NT2/D1 (cell line): Measurements from ENCODE around the gene B3GAT2.

Experiments
- DNase-seq: peaks from one replicate; pipeline ENCODE4 v3.0.0-alpha.2; 2011; ENCODE audit warnings: low read depth, low spot score
- H3K27me3 ChIP-seq: 2 replicates; pipeline ENCODE4 v1.6.0; 2011; ENCODE audit warnings: mild to moderate bottlenecking; ENCODE audit not compliant: insufficient read length, insufficient read depth
- H3K36me3 ChIP-seq: 2 replicates; pipeline ENCODE4 v1.6.1; 2011; ENCODE audit warnings: mild to moderate bottlenecking, low read length, mixed read lengths; ENCODE audit not compliant: insufficient read depth, insufficient read length
- H3K4me1 ChIP-seq: 2 replicates; pipeline ENCODE4 v1.5.1; 2011; ENCODE audit not compliant: insufficient read depth, insufficient read length
- H3K4me3 ChIP-seq: 2 replicates; pipeline ENCODE4 v1.5.1; 2011; ENCODE audit warnings: low read depth; ENCODE audit not compliant: insufficient read length
- H3K9ac ChIP-seq: 2 replicates; pipeline ENCODE4 v1.6.0; 2011; ENCODE audit warnings: low read depth; ENCODE audit not compliant: insufficient read length
- H3K9me3 ChIP-seq: 2 replicates; pipeline ENCODE4 v1.5.1; 2011; ENCODE audit warnings: mild to moderate bottlenecking, low read length; ENCODE audit not compliant: insufficient read depth
- SUZ12 ChIP-seq: IDR thresholded peaks from 2 replicates; pipeline ENCODE4 v1.6.1; 2011; ENCODE audit not compliant: insufficient read length, insufficient read depth; ENCODE audit errors: extremely low read depth
- YY1 ChIP-seq: IDR thresholded peaks from 2 replicates; pipeline ENCODE4 v1.6.1; 2011; ENCODE audit not compliant: insufficient read length, insufficient read depth
- ZNF274 ChIP-seq: IDR thresholded peaks from 2 replicates; pipeline ENCODE4 v1.6.1; 2011; ENCODE audit warnings: mild to moderate bottlenecking, low read depth, low read length

The B3GAT2 gene

DNA sequence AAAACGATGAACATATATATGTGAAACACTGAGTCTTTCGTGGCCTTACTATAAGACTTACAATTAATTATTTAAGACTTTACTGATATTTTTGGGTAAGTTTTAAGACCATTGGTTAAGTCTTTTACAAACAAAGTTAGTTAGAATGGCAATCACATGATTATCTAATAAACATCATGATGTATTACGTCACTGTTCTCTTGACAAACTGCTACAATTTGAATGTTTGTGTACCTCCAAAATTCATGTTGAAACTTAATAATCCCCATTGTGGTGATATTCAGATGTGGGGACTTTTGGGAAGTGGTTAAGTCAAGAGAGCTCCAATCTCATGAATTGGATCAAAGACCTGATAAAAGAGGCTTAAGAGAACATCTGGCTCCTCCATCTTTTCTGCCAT, 25.9 kb upstream of the B3GAT2 start:
- H3K36me3 ChIP-seq = no peaks in the 10 kb centered on the region

DNA sequence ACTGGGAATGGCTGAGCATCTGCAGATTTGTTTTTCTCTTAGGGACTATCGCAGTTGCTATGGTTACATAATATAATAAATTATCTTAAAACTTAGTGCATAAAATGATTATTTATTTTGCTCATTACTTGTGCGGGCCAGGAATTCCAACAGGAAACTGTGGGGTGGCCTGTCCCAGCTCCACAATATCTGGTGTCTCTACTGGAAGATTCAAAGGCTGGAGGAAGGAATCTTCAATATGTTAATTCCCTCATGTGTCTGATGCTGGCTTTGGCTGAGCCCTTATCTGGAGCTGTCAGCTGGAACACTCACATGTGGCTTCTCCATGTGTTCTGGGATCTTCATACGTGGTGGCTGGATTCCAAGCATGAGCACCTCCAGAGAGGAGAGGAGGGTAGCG, 23.9 kb upstream of the B3GAT2 start:
- TF ChIP-seq ZNF274 (no peak), SUZ12 (no peak), YY1 (no peak)
- H3K9ac ChIP-seq = no peak overlapping the region
- H3K4me3 ChIP-seq = no peak overlapping the region
- no peaks in the 10 kb centered on the region for H3K36me3 ChIP-seq
- no peak for DNase-seq
- no peaks in the 10 kb centered on the region for H3K9me3 ChIP-seq
- H3K27me3 ChIP-seq = no peaks in the 10 kb centered on the region
- H3K4me1 ChIP-seq = no peaks in the 10 kb centered on the region

More for the DNA sequence above, 25.9 kb upstream of the B3GAT2 start:
- Histone ChIP-seq H3K27me3 (no peaks in the 10 kb centered on the region), H3K9ac (no peak overlapping the region), H3K4me3 (no peak overlapping the region), H3K9me3 (no peaks in the 10 kb centered on the region), H3K4me1 (no peaks in the 10 kb centered on the region)
- TF ChIP-seq SUZ12 (no peak), YY1 (no peak), ZNF274 (no peak)
- DNase-seq = no peak

DNA sequence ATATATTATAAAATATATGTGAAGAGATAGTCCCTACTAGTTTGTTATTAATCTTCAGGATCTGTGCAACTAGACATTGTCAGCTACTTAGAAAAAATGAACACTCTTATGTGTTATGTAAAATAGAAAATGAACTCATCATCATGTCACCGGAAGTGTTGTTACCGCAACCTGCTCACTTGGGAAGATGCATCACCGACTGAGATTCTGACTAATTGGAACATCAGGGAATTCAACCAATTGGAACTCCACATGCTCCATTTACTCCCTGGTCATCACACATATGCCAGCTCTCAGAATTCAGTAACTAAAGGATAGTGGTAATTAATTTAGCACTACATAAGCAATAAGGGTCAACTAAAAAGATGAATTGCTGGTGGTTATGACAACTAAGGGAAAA, 16.7 kb upstream of the B3GAT2 start:
- no peak for TF ChIP-seq ZNF274
- no peak for TF ChIP-seq SUZ12
- no peak for TF ChIP-seq YY1

DNA sequence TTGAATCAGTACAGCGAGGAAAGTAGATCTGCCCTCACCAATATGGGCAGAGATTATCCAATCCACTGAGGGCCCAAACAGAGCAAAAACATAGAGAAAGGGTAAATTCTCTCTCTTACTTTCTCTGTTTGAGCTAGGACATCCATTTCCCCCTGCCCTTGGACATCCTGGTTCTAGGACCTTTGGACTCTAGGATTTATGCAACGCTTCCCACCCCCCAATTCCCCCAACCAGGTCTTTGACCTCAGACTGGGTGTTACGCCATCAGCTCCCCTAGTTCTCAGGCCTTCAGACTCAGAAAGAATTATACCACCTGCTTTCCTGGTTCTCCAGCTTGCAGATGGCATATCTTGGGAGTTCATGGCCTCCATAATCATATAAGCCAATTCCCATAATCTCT, 10.2 kb upstream of the B3GAT2 start:
- H3K36me3 ChIP-seq = no peaks in the 10 kb centered on the region
- H3K4me3 ChIP-seq = no peak overlapping the region
- H3K9me3 ChIP-seq = no peaks in the 10 kb centered on the region
- no peaks in the 10 kb centered on the region for H3K4me1 ChIP-seq
- TF ChIP-seq YY1 (no peak), ZNF274 (no peak), SUZ12 (no peak)
- no peaks in the 10 kb centered on the region for H3K27me3 ChIP-seq
- DNase-seq = no peak
- H3K9ac ChIP-seq = no peak overlapping the region

More for the DNA sequence above, 16.7 kb upstream of the B3GAT2 start:
- Histone ChIP-seq H3K27me3 (no peaks in the 10 kb centered on the region), H3K9me3 (no peaks in the 10 kb centered on the region; the same call in 1 of the 2 replicates), H3K9ac (no peak overlapping the region), H3K36me3 (no peaks in the 10 kb centered on the region), H3K4me1 (no peaks in the 10 kb centered on the region), H3K4me3 (no peak overlapping the region)
- no peak for DNase-seq

DNA sequence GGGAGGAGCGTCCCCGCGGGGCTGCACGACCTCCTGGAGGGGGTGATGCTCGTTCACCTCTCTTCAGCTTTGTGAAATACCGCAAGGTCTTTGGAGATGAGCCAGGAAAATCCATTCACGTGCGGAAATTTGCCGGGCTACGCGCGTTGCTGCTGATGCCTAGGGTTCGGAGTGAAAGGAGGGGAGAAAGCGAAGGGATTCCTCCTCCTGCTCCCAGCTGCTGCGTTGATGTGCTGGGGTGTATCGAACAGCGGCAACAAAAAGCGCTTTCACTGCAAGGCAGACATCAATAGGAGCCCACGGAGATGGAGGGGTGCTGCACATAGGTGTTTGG, 391 bp upstream of the B3GAT2 start:
- H3K27me3 ChIP-seq = peaks cover 60% of the 10 kb centered on the region
- H3K36me3 ChIP-seq = no peaks in the 10 kb centered on the region
- peak overlapping the region; percentile 39 for H3K9ac ChIP-seq
- peak overlapping the region; percentile 52 for H3K4me3 ChIP-seq
- TF ChIP-seq YY1 = no peak
- TF ChIP-seq ZNF274 = no peak
- TF ChIP-seq SUZ12 = no peak
- H3K4me1 ChIP-seq = no peaks in the 10 kb centered on the region
- no peaks in the 10 kb centered on the region for H3K9me3 ChIP-seq
- no peak for DNase-seq

DNA sequence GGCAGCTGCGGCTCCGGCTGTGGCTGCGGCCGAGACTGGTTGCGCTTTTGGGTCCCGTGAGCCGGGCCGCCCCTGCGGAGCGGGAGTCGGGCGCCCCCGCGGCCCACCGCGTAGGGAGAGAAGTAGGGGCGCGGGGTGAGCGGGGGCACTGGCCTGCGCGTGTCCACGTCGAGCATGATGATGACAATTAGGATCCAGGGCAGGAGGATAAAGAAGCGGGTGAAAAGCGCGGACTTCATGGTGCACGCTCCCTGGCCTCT, 739 bp downstream of the B3GAT2 start:
- peaks cover 60% of the 10 kb centered on the region for H3K27me3 ChIP-seq
- no peaks in the 10 kb centered on the region for H3K4me1 ChIP-seq
- TF ChIP-seq ZNF274 = no peak
- no peak for TF ChIP-seq SUZ12
- no peak for TF ChIP-seq YY1
- no peak for DNase-seq
- no peaks in the 10 kb centered on the region for H3K36me3 ChIP-seq
- H3K9me3 ChIP-seq = no peaks in the 10 kb centered on the region
- H3K4me3 ChIP-seq = peak overlapping the region; percentile 52
- H3K9ac ChIP-seq = peak overlapping the region; percentile 61

DNA sequence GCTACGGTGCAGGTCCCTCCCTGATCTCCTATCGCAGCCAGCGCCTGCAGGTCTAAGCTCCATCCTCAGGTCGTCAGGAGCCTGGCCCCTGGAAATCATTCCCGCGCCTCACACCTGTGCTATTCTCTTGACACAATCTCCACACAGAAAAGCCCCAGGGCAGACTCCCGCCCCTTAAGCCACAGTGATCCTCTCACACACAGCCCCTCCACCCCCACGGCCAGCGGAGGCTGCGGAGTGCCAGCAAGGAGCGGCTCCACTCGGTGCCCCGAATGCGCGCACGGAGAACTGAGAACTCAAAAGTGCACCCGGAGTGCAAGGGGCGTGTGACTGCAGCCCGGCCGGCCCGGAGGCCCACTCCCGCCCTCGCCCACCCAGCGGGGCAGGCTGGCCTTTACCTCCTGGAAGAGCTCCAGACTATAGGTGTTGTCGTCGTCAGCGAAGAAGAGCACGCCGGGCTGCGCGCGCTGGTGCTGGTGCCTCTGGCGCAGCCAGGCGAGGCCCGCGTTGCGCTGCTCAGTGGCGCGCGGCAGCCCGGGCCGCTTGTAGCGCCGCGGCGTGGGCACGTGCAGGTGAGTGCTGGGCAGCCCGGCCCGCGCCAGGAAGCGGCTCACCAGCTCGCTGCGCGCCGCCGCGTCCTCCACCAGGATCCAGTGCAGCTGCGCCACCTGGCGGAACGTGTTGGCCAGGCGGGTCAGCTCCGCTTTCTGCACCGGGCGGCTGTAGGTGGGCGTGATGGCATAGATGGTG, 1.2 kb downstream of the B3GAT2 start:
- no peaks in the 10 kb centered on the region for H3K9me3 ChIP-seq
- H3K36me3 ChIP-seq = no peaks in the 10 kb centered on the region
- DNase-seq = peak; percentile 73
- no peak for TF ChIP-seq ZNF274
- TF ChIP-seq YY1 = no peak
- TF ChIP-seq SUZ12 = no peak
- peak overlapping the region; percentile 61 for H3K9ac ChIP-seq
- no peaks in the 10 kb centered on the region for H3K4me1 ChIP-seq
- peaks cover 60% of the 10 kb centered on the region for H3K27me3 ChIP-seq
- H3K4me3 ChIP-seq = peak overlapping the region; percentile 52

DNA sequence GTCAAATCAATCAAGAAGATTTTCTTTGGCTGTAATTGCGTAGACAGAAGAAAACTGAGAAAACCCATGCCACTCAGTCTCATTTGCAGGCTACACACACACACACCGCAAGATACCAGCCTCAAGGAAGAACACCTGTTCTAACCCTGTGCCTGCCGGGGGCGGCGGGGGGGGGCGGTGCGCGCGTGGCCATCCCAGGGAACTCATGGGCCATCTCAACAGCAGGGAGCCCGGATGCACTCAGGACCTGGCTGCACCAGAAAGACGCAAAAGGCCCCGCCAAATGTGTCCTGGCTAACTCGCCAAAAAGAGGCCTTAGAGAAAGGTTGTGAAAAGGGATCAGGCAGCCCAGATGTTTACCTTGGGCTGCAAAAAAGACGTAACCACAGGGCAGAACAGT, 2.1 kb downstream of the B3GAT2 start:
- no peaks in the 10 kb centered on the region for H3K9me3 ChIP-seq
- no peaks in the 10 kb centered on the region for H3K4me1 ChIP-seq
- DNase-seq = no peak
- no peak overlapping the region for H3K4me3 ChIP-seq
- H3K27me3 ChIP-seq = peaks cover 60% of the 10 kb centered on the region
- no peaks in the 10 kb centered on the region for H3K36me3 ChIP-seq
- H3K9ac ChIP-seq = no peak overlapping the region
- TF ChIP-seq YY1 (no peak), ZNF274 (no peak), SUZ12 (no peak)
